Loucy (cell line): ENCODE measurements around the gene USP22.
"Not testable (repeated sequence)": the region's sequence is repeated elsewhere in the genome, so short reads cannot be mapped to it uniquely, and the experiment has no call there.

Source experiments
- H2AFZ ChIP-seq: fragments of 200-600 bp; sonication (generic); 2 replicates; pipeline ENCODE4 v1.6.0; 2016; ENCODE audit warnings: antibody characterized with exemption, mild to moderate bottlenecking, low read length, moderate library complexity
- H3F3A ChIP-seq: fragments of 200-600 bp; 2 replicates; pipeline ENCODE4 v1.6.0; 2016; ENCODE audit warnings: antibody characterized with exemption, low read depth, mild to moderate bottlenecking
- H3K27me3 ChIP-seq: fragments of 200-600 bp; sonication (generic); 2 replicates; pipeline ENCODE4 v1.6.1; 2014; ENCODE audit warnings: low read length, mild to moderate bottlenecking; ENCODE audit not compliant: insufficient read depth, poor library complexity, severe bottlenecking
- H3K36me3 ChIP-seq: fragments of 200-600 bp; sonication (generic); 2 replicates; pipeline ENCODE4 v1.6.1; 2016; ENCODE audit warnings: low read length; ENCODE audit not compliant: insufficient read depth
- H3K4me1 ChIP-seq: fragments of 200-600 bp; sonication (generic); 2 replicates; pipeline ENCODE4 v1.5.1; 2014; ENCODE audit warnings: low read length, mild to moderate bottlenecking; ENCODE audit not compliant: insufficient read depth, poor library complexity, severe bottlenecking
- H3K4me2 ChIP-seq: fragments of 200-600 bp; sonication (generic); 2 replicates; pipeline ENCODE4 v1.6.0; 2014; ENCODE audit warnings: antibody characterized with exemption, low read length, low read depth, mild to moderate bottlenecking; ENCODE audit not compliant: poor library complexity, severe bottlenecking
- H3K4me3 ChIP-seq: fragments of 200-600 bp; sonication (generic); 2 replicates; pipeline ENCODE4 v1.5.1; 2014; ENCODE audit warnings: low read length, mild to moderate bottlenecking, mixed read lengths; ENCODE audit not compliant: poor library complexity, severe bottlenecking
- H3K79me2 ChIP-seq: fragments of 200-600 bp; sonication (generic); 2 replicates; pipeline ENCODE4 v1.6.1; 2014; ENCODE audit warnings: low read length; ENCODE audit not compliant: insufficient read depth
- H3K9ac ChIP-seq: fragments of 200-600 bp; sonication (generic); 2 replicates; pipeline ENCODE4 v1.6.0; 2014; ENCODE audit warnings: mild to moderate bottlenecking, low read depth, low read length, moderate library complexity; ENCODE audit not compliant: poor library complexity, severe bottlenecking
- H3K9me2 ChIP-seq: fragments of 200-600 bp; sonication (generic); replicated peaks from 2 replicates; pipeline ENCODE4 v1.6.1; 2016; ENCODE audit warnings: low read depth, low read length, mixed read lengths
- H3K9me3 ChIP-seq: fragments of 200-600 bp; sonication (generic); 2 replicates; pipeline ENCODE4 v1.6.1; 2014; ENCODE audit warnings: mild to moderate bottlenecking, antibody characterized with exemption, low read length, low read depth; ENCODE audit not compliant: insufficient read depth
- H4K20me1 ChIP-seq: fragments of 200-600 bp; sonication (generic); 2 replicates; pipeline ENCODE4 v1.6.0; 2014; ENCODE audit warnings: antibody characterized with exemption, low read length, mild to moderate bottlenecking; ENCODE audit not compliant: insufficient read depth, poor library complexity, severe bottlenecking
- EZH2phosphoT487 ChIP-seq: fragments of 200-600 bp; IDR thresholded peaks from 2 replicates; pipeline ENCODE4 v1.6.1; 2018; ENCODE audit warnings: antibody characterized with exemption, mild to moderate bottlenecking, moderate library complexity, borderline replicate concordance
- TF ChIP-seq, protein P1 (sequence below): fragments of 200-600 bp; sonication (generic); conservative IDR thresholded peaks from 2 replicates; pipeline ENCODE4 v1.5.1; 2014; ENCODE audit warnings: mild to moderate bottlenecking, antibody characterized with exemption, low read length

USP22 gene

DNA sequence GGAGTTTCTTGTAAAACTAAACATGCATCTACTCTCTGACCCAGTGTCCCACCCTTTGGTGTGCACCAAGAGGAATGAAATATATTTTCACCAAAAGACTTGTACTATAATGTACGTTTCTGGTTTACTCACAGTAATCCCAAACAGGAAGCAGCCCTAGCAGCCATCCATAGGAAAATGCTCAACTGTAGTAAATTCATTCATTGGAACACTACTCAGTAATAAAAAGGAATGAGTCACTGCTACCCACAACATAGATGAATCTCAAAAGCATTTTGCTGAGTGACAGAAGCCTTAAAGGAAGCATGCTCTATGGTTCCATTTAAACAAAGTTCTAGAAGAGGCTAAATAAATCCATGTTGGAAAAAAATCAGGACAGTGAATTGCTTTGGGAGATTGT, 46.3 kb upstream of the USP22 start:
- no peak overlapping the region for H2AFZ ChIP-seq
- no peak overlapping the region for H3K9ac ChIP-seq
- H3K4me3 ChIP-seq, result no peak overlapping the region
- H3K9me2 ChIP-seq, result no peaks in the 10 kb centered on the region
- H3K9me3 ChIP-seq, result no peaks in the 10 kb centered on the region
- no peaks in the 10 kb centered on the region for H3F3A ChIP-seq
- H4K20me1 ChIP-seq, result no peaks in the 10 kb centered on the region
- H3K36me3 ChIP-seq, result no peaks in the 10 kb centered on the region
- TF ChIP-seq, protein P1, sequence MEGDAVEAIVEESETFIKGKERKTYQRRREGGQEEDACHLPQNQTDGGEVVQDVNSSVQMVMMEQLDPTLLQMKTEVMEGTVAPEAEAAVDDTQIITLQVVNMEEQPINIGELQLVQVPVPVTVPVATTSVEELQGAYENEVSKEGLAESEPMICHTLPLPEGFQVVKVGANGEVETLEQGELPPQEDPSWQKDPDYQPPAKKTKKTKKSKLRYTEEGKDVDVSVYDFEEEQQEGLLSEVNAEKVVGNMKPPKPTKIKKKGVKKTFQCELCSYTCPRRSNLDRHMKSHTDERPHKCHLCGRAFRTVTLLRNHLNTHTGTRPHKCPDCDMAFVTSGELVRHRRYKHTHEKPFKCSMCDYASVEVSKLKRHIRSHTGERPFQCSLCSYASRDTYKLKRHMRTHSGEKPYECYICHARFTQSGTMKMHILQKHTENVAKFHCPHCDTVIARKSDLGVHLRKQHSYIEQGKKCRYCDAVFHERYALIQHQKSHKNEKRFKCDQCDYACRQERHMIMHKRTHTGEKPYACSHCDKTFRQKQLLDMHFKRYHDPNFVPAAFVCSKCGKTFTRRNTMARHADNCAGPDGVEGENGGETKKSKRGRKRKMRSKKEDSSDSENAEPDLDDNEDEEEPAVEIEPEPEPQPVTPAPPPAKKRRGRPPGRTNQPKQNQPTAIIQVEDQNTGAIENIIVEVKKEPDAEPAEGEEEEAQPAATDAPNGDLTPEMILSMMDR, result no peak
- TF ChIP-seq EZH2phosphoT487, result no peak
- no peaks in the 10 kb centered on the region for H3K4me1 ChIP-seq
- no peaks in the 10 kb centered on the region for H3K79me2 ChIP-seq
- H3K4me2 ChIP-seq, result no peak overlapping the region
- H3K27me3 ChIP-seq, result no peaks in the 10 kb centered on the region

DNA sequence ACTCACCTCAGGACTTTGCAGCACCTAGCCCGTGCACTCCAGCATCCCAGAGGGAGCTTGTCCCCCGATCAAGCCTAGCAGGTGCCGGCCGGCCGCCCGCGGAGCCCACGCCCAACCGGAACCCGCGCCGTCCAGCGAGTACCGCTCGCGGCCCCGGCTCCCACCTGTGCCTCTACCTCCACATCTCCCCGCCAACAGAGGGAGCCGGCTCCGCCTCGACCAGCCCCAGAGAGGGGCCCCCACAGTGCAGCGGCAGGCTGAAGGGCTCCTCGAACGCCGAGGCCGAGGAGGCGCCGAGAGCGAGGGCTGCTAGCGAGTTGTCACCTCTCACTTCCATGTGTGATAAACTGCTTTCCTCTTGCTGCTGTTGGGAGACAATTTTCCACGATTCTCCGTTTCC, 42.9 kb upstream of the USP22 start:
- no peaks in the 10 kb centered on the region for H4K20me1 ChIP-seq
- no peaks in the 10 kb centered on the region for H3K9me2 ChIP-seq
- H3K4me3 ChIP-seq, result no peak overlapping the region
- no peak overlapping the region for H2AFZ ChIP-seq
- no peaks in the 10 kb centered on the region for H3K4me1 ChIP-seq
- H3K9ac ChIP-seq, result no peak overlapping the region
- no peaks in the 10 kb centered on the region for H3K79me2 ChIP-seq
- H3K9me3 ChIP-seq, result no peaks in the 10 kb centered on the region
- no peaks in the 10 kb centered on the region for H3K27me3 ChIP-seq
- no peak overlapping the region for H3K4me2 ChIP-seq
- H3K36me3 ChIP-seq, result no peaks in the 10 kb centered on the region
- H3F3A ChIP-seq, result no peaks in the 10 kb centered on the region
- TF ChIP-seq, protein P1, result no peak
- no peak for TF ChIP-seq EZH2phosphoT487

DNA sequence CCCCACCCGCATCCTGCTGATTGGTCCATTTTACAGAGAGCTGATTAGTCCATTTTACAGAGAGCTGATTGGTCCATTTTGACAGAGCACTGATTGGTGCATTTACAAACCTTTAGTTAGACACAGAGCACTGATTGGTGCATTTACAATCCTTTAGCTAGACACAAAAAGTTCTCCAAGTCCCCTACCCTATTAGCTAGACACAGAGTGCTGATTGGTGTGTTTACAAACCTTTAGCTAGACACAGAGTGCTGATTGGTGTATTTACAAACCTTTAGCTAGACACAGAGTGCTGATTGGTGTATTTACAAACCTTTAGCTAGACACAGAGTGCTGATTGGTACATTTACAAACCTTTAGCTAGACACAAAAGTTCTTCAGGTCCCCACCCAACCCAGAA, 42.5 kb upstream of the USP22 start:
- H3K9ac ChIP-seq, H3K27me3 ChIP-seq, H3F3A ChIP-seq, H3K79me2 ChIP-seq, H3K9me2 ChIP-seq, H3K4me3 ChIP-seq, H3K9me3 ChIP-seq, H4K20me1 ChIP-seq, H3K4me1 ChIP-seq, H3K4me2 ChIP-seq, H2AFZ ChIP-seq, H3K36me3 ChIP-seq: not testable (repeated sequence)

DNA sequence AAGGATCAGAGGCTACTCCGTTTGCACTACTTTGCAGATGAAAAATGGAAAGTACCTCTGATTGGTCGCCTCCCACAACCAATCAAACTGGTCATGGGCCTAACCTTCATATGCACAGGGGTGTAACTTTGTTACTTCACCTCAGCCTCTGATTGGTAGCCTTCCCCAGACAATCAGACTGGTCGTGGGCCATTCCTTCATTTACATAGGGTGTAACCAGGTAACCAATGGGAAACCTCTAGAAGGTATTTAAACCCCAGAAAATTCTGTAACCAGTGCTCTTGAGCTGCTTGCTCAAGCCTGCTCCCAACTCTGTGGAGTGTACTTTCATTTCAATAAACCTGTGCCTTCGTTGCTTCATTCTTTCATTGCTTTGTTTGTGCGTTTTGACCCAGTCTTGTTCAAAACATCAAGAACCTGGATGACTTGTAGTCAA, 39.2 kb upstream of the USP22 start:
- H3K79me2 ChIP-seq, result no peaks in the 10 kb centered on the region
- no peaks in the 10 kb centered on the region for H3K9me2 ChIP-seq
- TF ChIP-seq EZH2phosphoT487, result no peak
- TF ChIP-seq, protein P1, result no peak
- no peaks in the 10 kb centered on the region for H3K4me1 ChIP-seq
- H3K4me3 ChIP-seq, result no peak overlapping the region
- H3F3A ChIP-seq, result no peaks in the 10 kb centered on the region
- H2AFZ ChIP-seq, result no peak overlapping the region
- H3K9me3 ChIP-seq, result no peaks in the 10 kb centered on the region
- H4K20me1 ChIP-seq, result no peaks in the 10 kb centered on the region
- no peaks in the 10 kb centered on the region for H3K27me3 ChIP-seq
- H3K36me3 ChIP-seq, result no peaks in the 10 kb centered on the region
- H3K9ac ChIP-seq, result no peak overlapping the region
- no peak overlapping the region for H3K4me2 ChIP-seq
